Measurements from ENCODE around the gene JAKMIP1.

JAKMIP1 gene

DNA sequence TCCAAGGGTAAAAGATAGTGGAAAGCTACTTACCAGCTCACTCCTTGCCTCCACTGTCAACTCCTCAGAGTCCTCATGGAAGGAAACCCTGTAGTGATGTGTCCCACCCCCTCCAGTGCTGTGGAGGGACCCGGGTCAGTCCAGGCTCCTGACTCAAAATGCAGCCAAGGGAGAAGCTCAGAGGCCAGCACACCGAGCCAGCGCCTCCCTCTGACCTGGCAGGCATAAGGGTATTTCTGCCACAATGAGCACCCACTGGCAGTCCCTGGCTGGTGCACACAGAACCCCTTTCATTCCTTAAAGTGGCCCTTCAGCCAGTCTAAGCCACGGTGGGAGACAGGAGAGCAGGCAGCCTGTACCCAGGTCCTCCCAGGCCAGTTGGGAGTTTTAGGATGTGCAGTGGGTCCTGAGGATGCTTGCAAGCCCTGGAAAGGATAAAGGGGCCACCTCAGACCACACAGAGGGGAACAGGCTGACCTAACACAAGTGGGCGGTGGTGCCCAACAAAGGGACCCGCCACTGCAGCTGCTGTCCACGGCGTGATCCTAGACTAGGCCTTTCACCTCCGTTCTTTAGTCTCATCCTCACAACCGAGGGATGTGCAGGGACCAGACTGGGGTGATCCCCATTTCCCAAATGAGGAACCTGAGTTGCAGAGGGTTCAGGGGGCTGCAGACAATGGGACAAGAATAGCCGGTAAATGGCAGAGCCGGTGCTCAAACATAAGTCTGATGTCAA lies 5.7 kb downstream of the JAKMIP1 start:
- Histone ChIP-seq H3K9me3 (ENCODE audit: insufficient read depth, low read length) (no peaks in the 10 kb centered on the region), H3K36me3 (ENCODE audit: insufficient read depth, insufficient read length, low read length) (peaks cover 4% of the 10 kb centered on the region), H3K4me1 (ENCODE audit: insufficient read depth, insufficient read length) (peaks cover 26% of the 10 kb centered on the region), H3K4me3 (ENCODE audit: insufficient read length, low read depth) (no peak overlapping the region), H3K27me3 (ENCODE audit: insufficient read depth, insufficient read length) (no peaks in the 10 kb centered on the region), H3K9ac (ENCODE audit: insufficient read length, low read depth) (no peak overlapping the region)
- TF ChIP-seq SUZ12 (IDR thresholded peaks at IDR 0.05; ENCODE audit: extremely low read depth, insufficient read depth, insufficient read length): no peak
- no peak for TF ChIP-seq YY1 (IDR thresholded peaks at IDR 0.05; ENCODE audit: insufficient read depth, insufficient read length)
- no peak for TF ChIP-seq ZNF274 (IDR thresholded peaks at IDR 0.05; ENCODE audit: low read depth, low read length)
- no peak for DNase-seq (ENCODE audit: low read depth, low spot score)

DNA sequence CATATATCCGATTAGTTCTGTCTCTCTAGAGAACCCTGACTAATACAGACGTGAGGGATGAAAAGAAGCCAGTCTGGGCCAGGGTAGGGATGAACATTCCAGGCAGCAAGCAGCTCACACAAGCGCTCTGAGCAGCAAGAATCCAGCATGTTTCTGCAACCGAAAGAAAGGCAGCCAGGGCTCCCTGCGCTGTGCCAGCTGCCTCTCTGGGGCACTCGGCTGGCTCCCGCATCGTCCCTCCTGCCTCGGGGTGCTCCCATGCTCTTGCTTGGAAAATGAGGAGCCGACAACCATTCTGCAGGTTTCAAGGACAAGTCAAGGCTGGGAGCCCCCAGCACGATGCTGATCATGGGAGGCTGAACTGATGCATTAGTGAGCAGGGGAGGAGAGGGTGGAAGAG lies 7.0 kb downstream of the JAKMIP1 start:
- no peak for DNase-seq (ENCODE audit: low read depth, low spot score)
- no peak overlapping the region for H3K4me3 ChIP-seq (ENCODE audit: insufficient read length, low read depth)
- H3K4me1 ChIP-seq (ENCODE audit: insufficient read depth, insufficient read length): peaks cover 29% of the 10 kb centered on the region
- no peaks in the 10 kb centered on the region for H3K27me3 ChIP-seq (ENCODE audit: insufficient read depth, insufficient read length)
- TF ChIP-seq YY1 (IDR thresholded peaks at IDR 0.05; ENCODE audit: insufficient read depth, insufficient read length): no peak
- TF ChIP-seq SUZ12 (IDR thresholded peaks at IDR 0.05; ENCODE audit: extremely low read depth, insufficient read depth, insufficient read length): no peak
- TF ChIP-seq ZNF274 (IDR thresholded peaks at IDR 0.05; ENCODE audit: low read depth, low read length): no peak
- peaks cover 4% of the 10 kb centered on the region for H3K36me3 ChIP-seq (ENCODE audit: insufficient read depth, insufficient read length, low read length)
- H3K9me3 ChIP-seq (ENCODE audit: insufficient read depth, low read length): no peaks in the 10 kb centered on the region
- no peak overlapping the region for H3K9ac ChIP-seq (ENCODE audit: insufficient read length, low read depth)

DNA sequence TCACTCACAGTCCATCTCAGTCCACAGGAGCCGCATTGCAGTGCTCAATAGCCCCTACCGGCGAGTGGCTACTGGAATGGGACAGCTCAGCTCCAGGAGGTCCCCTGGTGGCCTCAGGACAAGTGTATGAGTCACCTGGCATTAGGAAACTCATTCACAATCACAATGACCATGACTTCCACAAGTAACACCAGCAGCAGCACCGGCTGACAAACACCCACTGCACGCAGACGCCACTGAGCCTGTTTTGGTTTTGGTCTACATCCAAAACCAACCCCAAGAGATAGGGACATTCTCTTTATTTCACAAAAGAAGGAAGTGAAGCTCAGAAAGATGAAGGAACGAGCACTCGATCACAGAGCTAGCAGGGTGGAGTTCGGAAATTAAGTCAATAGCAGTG lies 8.1 kb downstream of the JAKMIP1 start:
- Histone ChIP-seq H3K36me3 (ENCODE audit: insufficient read depth, insufficient read length, low read length) (peaks cover 4% of the 10 kb centered on the region), H3K4me1 (ENCODE audit: insufficient read depth, insufficient read length) (peaks cover 20% of the 10 kb centered on the region), H3K9me3 (ENCODE audit: insufficient read depth, low read length) (no peaks in the 10 kb centered on the region), H3K9ac (ENCODE audit: insufficient read length, low read depth) (no peak overlapping the region), H3K27me3 (ENCODE audit: insufficient read depth, insufficient read length) (no peaks in the 10 kb centered on the region), H3K4me3 (ENCODE audit: insufficient read length, low read depth) (no peak overlapping the region)
- DNase-seq (ENCODE audit: low read depth, low spot score): no peak
- TF ChIP-seq SUZ12 (IDR thresholded peaks at IDR 0.05; ENCODE audit: extremely low read depth, insufficient read depth, insufficient read length) (no peak), ZNF274 (IDR thresholded peaks at IDR 0.05; ENCODE audit: low read depth, low read length) (no peak), YY1 (IDR thresholded peaks at IDR 0.05; ENCODE audit: insufficient read depth, insufficient read length) (no peak)

DNA sequence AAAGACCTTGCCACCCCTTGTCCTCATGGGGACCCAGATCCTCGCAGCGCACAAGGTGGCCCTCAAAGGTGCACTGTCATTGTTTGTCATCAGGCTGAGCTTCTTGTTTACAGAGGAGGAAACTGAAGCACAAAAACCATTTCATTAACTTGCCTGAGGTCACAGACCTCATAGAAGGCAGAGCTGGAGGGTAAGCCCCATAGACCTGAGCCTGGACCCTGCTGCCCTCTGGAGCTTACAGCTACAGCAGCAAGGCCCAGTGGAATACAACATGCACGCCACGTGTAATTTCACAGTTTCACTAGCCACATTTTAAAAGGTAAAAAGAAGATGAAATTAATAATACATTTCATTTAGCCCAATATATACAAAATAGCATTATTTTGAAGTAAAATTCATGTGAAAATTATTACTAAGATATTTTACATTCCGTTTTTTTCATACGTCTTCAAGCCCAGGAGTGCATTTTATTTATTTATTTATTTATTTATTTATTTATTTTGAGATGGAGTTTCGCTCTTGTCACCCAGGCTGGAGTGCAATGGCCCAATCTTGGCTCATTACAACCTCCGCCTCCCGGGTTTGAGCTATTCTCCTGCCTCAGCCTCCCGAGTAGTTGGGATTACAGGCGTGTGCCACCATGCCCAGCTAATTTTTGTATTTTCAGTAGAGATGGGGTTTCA lies 8.8 kb downstream of the JAKMIP1 start:
- TF ChIP-seq SUZ12 (IDR thresholded peaks at IDR 0.05; ENCODE audit: extremely low read depth, insufficient read depth, insufficient read length) (no peak), ZNF274 (IDR thresholded peaks at IDR 0.05; ENCODE audit: low read depth, low read length) (no peak), YY1 (IDR thresholded peaks at IDR 0.05; ENCODE audit: insufficient read depth, insufficient read length) (no peak)

DNA sequence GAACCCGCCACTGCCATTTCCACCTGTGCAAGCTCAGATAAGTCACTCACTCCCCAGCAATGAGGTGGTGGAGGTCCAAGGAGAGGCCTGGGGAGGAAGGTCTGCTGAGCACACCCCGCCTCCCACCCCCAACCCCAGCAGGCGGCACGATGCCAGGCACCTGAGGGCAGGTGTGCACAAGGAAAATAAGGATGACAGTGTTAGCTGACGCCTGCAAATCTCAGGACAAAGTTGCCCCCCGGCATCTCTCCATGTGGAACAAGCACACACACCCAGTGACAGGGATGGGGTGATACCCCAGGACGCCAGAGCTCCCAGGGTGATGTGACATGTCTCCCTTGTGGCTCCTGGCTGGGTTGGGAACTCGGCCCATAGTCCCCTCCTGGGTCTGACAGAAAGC lies 9.9 kb downstream of the JAKMIP1 start:
- H3K36me3 ChIP-seq (ENCODE audit: insufficient read depth, insufficient read length, low read length): peaks cover 4% of the 10 kb centered on the region
- H3K9ac ChIP-seq (ENCODE audit: insufficient read length, low read depth): no peak overlapping the region
- no peaks in the 10 kb centered on the region for H3K27me3 ChIP-seq (ENCODE audit: insufficient read depth, insufficient read length)
- TF ChIP-seq ZNF274 (IDR thresholded peaks at IDR 0.05; ENCODE audit: low read depth, low read length): no peak
- TF ChIP-seq SUZ12 (IDR thresholded peaks at IDR 0.05; ENCODE audit: extremely low read depth, insufficient read depth, insufficient read length): no peak
- TF ChIP-seq YY1 (IDR thresholded peaks at IDR 0.05; ENCODE audit: insufficient read depth, insufficient read length): no peak
- no peak overlapping the region for H3K4me3 ChIP-seq (ENCODE audit: insufficient read length, low read depth)
- H3K9me3 ChIP-seq (ENCODE audit: insufficient read depth, low read length): no peaks in the 10 kb centered on the region
- peaks cover 15% of the 10 kb centered on the region for H3K4me1 ChIP-seq (ENCODE audit: insufficient read depth, insufficient read length)
- DNase-seq (ENCODE audit: low read depth, low spot score): no peak

More for the DNA sequence above, 8.8 kb downstream of the JAKMIP1 start:
- Histone ChIP-seq H3K27me3 (ENCODE audit: insufficient read depth, insufficient read length) (no peaks in the 10 kb centered on the region), H3K9me3 (ENCODE audit: insufficient read depth, low read length) (no peaks in the 10 kb centered on the region), H3K4me3 (ENCODE audit: insufficient read length, low read depth) (no peak overlapping the region), H3K9ac (ENCODE audit: insufficient read length, low read depth) (no peak overlapping the region), H3K4me1 (ENCODE audit: insufficient read depth, insufficient read length) (peaks cover 20% of the 10 kb centered on the region), H3K36me3 (ENCODE audit: insufficient read depth, insufficient read length, low read length) (peaks cover 4% of the 10 kb centered on the region)
- DNase-seq (ENCODE audit: low read depth, low spot score): no peak

DNA sequence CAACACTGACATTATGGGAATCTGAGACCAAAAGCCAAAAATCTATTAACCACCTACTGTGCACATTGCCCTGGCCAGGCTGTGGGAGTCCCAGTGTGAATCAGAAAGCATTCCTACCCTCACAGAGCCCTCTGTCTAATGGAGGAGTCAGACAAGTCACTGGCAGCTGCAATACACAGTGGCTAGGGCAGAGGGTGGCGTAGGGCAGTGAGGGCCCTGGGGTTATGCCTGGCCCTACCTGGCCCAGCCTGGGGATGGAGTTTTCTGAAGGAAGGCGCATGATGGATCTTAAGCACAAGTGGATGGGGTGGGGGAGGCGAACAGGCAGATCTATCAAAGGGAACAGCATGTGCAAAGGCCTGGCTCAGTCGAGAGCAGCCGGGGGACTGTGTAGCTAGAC lies 10.8 kb downstream of the JAKMIP1 start:
- DNase-seq (ENCODE audit: low read depth, low spot score): no peak
- Histone ChIP-seq H3K4me1 (ENCODE audit: insufficient read depth, insufficient read length) (peaks cover 15% of the 10 kb centered on the region), H3K9me3 (ENCODE audit: insufficient read depth, low read length) (no peaks in the 10 kb centered on the region), H3K4me3 (ENCODE audit: insufficient read length, low read depth) (no peak overlapping the region), H3K9ac (ENCODE audit: insufficient read length, low read depth) (no peak overlapping the region), H3K36me3 (ENCODE audit: insufficient read depth, insufficient read length, low read length) (peaks cover 4% of the 10 kb centered on the region), H3K27me3 (ENCODE audit: insufficient read depth, insufficient read length) (no peaks in the 10 kb centered on the region)
- TF ChIP-seq SUZ12 (IDR thresholded peaks at IDR 0.05; ENCODE audit: extremely low read depth, insufficient read depth, insufficient read length): no peak
- TF ChIP-seq ZNF274 (IDR thresholded peaks at IDR 0.05; ENCODE audit: low read depth, low read length): no peak
- no peak for TF ChIP-seq YY1 (IDR thresholded peaks at IDR 0.05; ENCODE audit: insufficient read depth, insufficient read length)

DNA sequence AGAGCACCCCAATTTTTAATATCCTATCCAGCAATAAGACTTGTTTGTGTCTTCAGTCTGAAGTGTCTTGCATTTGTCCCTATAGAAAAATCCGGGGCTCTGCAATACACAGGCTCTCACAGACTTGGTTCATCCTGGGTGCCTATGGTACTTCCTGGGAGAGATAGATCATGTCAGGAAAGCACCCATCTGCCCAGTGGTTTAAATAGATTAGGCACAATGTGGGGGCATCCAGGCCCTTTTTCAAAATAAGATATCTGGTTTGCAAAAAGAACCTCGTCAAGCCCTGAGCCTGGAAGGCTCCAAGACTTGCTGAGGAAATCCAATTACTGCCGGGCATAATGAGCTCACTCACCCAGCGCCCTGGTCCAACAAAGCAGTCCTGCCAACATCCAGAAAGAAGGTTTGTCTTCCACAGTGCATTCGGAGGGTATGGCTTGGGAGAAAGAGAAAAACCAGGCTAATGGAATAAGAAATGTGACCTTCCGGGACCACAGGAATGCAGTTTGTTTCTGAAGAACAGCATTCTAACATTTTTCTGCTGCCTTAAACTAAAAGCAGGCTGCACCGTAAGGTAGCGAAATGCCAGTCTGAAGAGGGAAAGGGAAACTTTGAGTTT lies 11.6 kb downstream of the JAKMIP1 start:
- TF ChIP-seq ZNF274 (IDR thresholded peaks at IDR 0.05; ENCODE audit: low read depth, low read length) (no peak), YY1 (IDR thresholded peaks at IDR 0.05; ENCODE audit: insufficient read depth, insufficient read length) (no peak), SUZ12 (IDR thresholded peaks at IDR 0.05; ENCODE audit: extremely low read depth, insufficient read depth, insufficient read length) (no peak)
- H3K36me3 ChIP-seq (ENCODE audit: insufficient read depth, insufficient read length, low read length): peaks cover 4% of the 10 kb centered on the region
- no peaks in the 10 kb centered on the region for H3K9me3 ChIP-seq (ENCODE audit: insufficient read depth, low read length)
- H3K4me3 ChIP-seq (ENCODE audit: insufficient read length, low read depth): no peak overlapping the region
- no peak for DNase-seq (ENCODE audit: low read depth, low spot score)
- H3K4me1 ChIP-seq (ENCODE audit: insufficient read depth, insufficient read length): peaks cover 15% of the 10 kb centered on the region
- H3K27me3 ChIP-seq (ENCODE audit: insufficient read depth, insufficient read length): no peaks in the 10 kb centered on the region
- H3K9ac ChIP-seq (ENCODE audit: insufficient read length, low read depth): no peak overlapping the region

All from NT2/D1 (cell line).